Keratinocyte (primary cell): ENCODE results near the gene IL9R.
"Not testable (repeated sequence)": the region's sequence is repeated elsewhere in the genome, so short reads cannot be mapped to it uniquely, and the experiment has no call there.

ENCODE experiments used
- CTCF ChIP-seq, 3 experiments: IDR thresholded peaks in 1 of 3; conservative IDR thresholded peaks in 1 of 3; optimal IDR thresholded peaks in 1 of 3; 2 replicates in 2 of 3; 3 replicates in 1 of 3; pipeline versions ENCODE3 to v1.5.1; 2011; ENCODE audit warnings: low read length in 3 of 3, mild to moderate bottlenecking in 3 of 3, moderate library complexity in 2 of 3, control low read depth in 1 of 3, inconsistent platforms in 1 of 3; ENCODE audit not compliant: insufficient read depth in 2 of 3; ENCODE audit errors: extremely low read depth in 1 of 3
- EZH2 ChIP-seq: IDR thresholded peaks from one replicate; pipeline ENCODE4 v1.6.1; 2012; ENCODE audit warnings: inconsistent platforms, mild to moderate bottlenecking, low read length, moderate library complexity

- TF ChIP-seq CTCF (optimal IDR thresholded peaks at IDR 0.05 in 1 of 3, IDR thresholded peaks at IDR 0.05 in 1 of 3, conservative IDR thresholded peaks at IDR 0.05 in 1 of 3; ENCODE audit: extremely low read depth in 1 of 3, insufficient read depth in 2 of 3, low read length in 3 of 3); EZH2: not testable (repeated sequence)
Measured at GRCh38 chrX:156009691-156010090, 12.2 kb downstream of the IL9R start.
